ENCODE data around the gene PRLR. TPM values are rescaled to one million over a fixed set of nuclear protein-coding genes. Genes with fewer than 3 reads are reported as not detected.

The PRLR gene
- total and polyA plus RNA-seq, 10 of the 15 experiments (the other 5 are each of a cell fraction or from before 2014, with no cell fraction given) = 0.03 to 8.1 (median 0.20) TPM

- in situ Hi-C loops (cut with MboI) = no loop called here
- Histone ChIP-seq H2AFZ (ENCODE audit: control insufficient read depth, low read depth, low read length) (no peak overlapping the region), H3K79me2 (ENCODE audit: control insufficient read depth, insufficient read depth, low read length) (no peaks in the 10 kb centered on the region), H3K27me3 (replicated peaks in 1 of 2; ENCODE audit: control insufficient read depth in 2 of 2, insufficient read depth in 2 of 2, low read length in 1 of 2) (no peaks in the 10 kb centered on the region), H3K4me3 (no peak overlapping the region), H3K27ac (ENCODE audit: control insufficient read depth, insufficient read depth) (no peak overlapping the region), H3K4me1 (ENCODE audit: control insufficient read depth, insufficient read depth, low read length) (no peaks in the 10 kb centered on the region), H4K20me1 (ENCODE audit: control insufficient read depth, insufficient read depth) (no peaks in the 10 kb centered on the region), H3K36me3 (ENCODE audit: control insufficient read depth in 2 of 2, insufficient read depth in 2 of 2, low read length in 1 of 2) (no peaks in the 10 kb centered on the region), H3K9ac (ENCODE audit: control insufficient read depth, insufficient read depth, low read length) (no peak overlapping the region), H3K4me2 (ENCODE audit: control insufficient read depth, insufficient read depth) (no peak overlapping the region), H3K9me3 (replicated peaks; ENCODE audit: control insufficient read depth, insufficient read depth, low read length) (no peaks in the 10 kb centered on the region; the same call in 2 of the 3 replicates)
- ChIA-PET POLR2A (no interaction called here), SMC1A (ENCODE audit: uncharacterized antibody, unreplicated experiment) (interaction anchor here (0.6 to 1.5 kb wide), 3 partner anchors 9 to 782 kb away, joined by 3 to 4 read pairs (median 3); no protein-coding TSS in a partner anchor), CTCF (interaction anchor here (0.6 kb wide), 1 partner anchor 82 kb away, joined by 3 read pairs; no protein-coding TSS in a partner anchor), RAD21 (ENCODE audit: unreplicated experiment) (no interaction called here)
- WGBS (ENCODE audit: insufficient coverage, insufficient replicate concordance, low lambda C conversion rate, missing lambda C conversion rate) = 0% methylated on average over 1 of the region's 1 CpG
- intact Hi-C loops (cut with micrococcal nuclease; ENCODE audit: unreplicated experiment) = no loop called here
- TF ChIP-seq CHD2 (IDR thresholded peaks at IDR 0.05; ENCODE audit: borderline replicate concordance, low read depth, low read length) (no peak), CEBPB (IDR thresholded peaks at IDR 0.05; ENCODE audit: borderline replicate concordance in 1 of 2, low read depth in 2 of 2, low read length in 2 of 2) (no peak), CUX1 (IDR thresholded peaks at IDR 0.05; ENCODE audit: insufficient replicate concordance, low read depth, low read length) (no peak), PML (IDR thresholded peaks at IDR 0.05; ENCODE audit: low read length) (no peak), ELK1 (IDR thresholded peaks at IDR 0.05; ENCODE audit: low read depth, low read length) (no peak), NFYA (IDR thresholded peaks at IDR 0.05; ENCODE audit: borderline replicate concordance, low read depth, low read length) (no peak), ZNF217 (IDR thresholded peaks at IDR 0.05) (no peak), DPF2 (IDR thresholded peaks at IDR 0.05) (no peak), CBFB (IDR thresholded peaks at IDR 0.05; ENCODE audit: low read depth) (no peak), STAT1 (conservative IDR thresholded peaks at IDR 0.05) (no peak), TARDBP (IDR thresholded peaks at IDR 0.05; ENCODE audit: borderline replicate concordance) (no peak), MYC (IDR thresholded peaks at IDR 0.05; ENCODE audit: insufficient read depth, insufficient read length, insufficient replicate concordance, low read length, severe bottlenecking) (no peak), TCF3 (IDR thresholded peaks at IDR 0.05; ENCODE audit: borderline replicate concordance, insufficient read depth, low read depth, low read length) (no peak), ZNF622 (IDR thresholded peaks at IDR 0.05) (no peak), IRF5 (IDR thresholded peaks at IDR 0.05; ENCODE audit: borderline replicate concordance) (no peak)
- no peak for DNase-seq (ENCODE audit: low read depth, low spot score)
- no TSS peak for BruUV-seq (replicated peaks)
- FAIRE-seq = no peak
- no peak for ATAC-seq
Observed at GRCh38 chr5:35120715-35121114, 109.6 kb downstream of the PRLR start.
